ENCODE measurements around the gene GHRH. TPM values are rescaled to one million over a fixed set of nuclear protein-coding genes. Genes with fewer than 3 reads are reported as not detected.

GHRH gene
- total RNA-seq, result not detected in 3 replicates

DNA sequence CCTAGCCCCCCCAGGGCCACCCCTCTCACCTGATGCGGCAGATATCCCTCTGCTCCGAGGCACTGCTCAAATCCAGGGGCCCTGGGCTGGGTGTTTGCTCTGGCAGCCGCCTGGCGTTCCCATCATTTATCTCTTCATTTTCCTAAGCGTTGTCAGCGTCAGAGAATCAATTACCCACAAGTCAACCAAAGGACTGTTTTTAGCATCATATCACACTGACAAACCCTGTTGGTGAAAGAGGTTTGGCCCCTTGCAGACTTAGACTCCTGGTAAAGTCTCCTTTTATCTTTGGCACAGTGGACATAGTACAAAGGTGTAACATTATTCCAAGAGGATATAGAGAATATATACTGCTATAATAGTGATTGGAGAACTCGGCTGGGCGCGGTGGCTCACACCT, at the start of gene GHRH:
GHRH (minus strand) TSS at position 101 of the 400 bp plus-strand sequence. CDS start 4,925 bp downstream, outside the sequence.
- H3K9me3 Mint-ChIP-seq, result no peaks in the 10 kb centered on the region
- no peaks in the 10 kb centered on the region for H3K4me1 Mint-ChIP-seq
- TF ChIP-seq CTCF (IDR thresholded peaks at IDR 0.05; ENCODE audit: unreplicated experiment), result no peak
- DNase-seq (ENCODE audit: low spot score in 2 of 2, unreplicated experiment in 2 of 2), result no peak
- H3K36me3 Mint-ChIP-seq, result no peaks in the 10 kb centered on the region
- H3K4me3 Mint-ChIP-seq, result no peak within 1 kb of the TSS
- H3K27ac Mint-ChIP-seq, result no peak within 1 kb of the TSS
- H3K27me3 Mint-ChIP-seq (ENCODE audit: low read depth), result peaks cover 8% of the 10 kb centered on the region

- no peaks in the 10 kb centered on the region for H3K9me3 Mint-ChIP-seq
- peak overlapping the region; percentile 88 for H3K27ac Mint-ChIP-seq
- no peak for TF ChIP-seq CTCF (IDR thresholded peaks at IDR 0.05; ENCODE audit: unreplicated experiment)
- DNase-seq (ENCODE audit: low spot score in 2 of 2, unreplicated experiment in 2 of 2), result no peak
- H3K4me3 Mint-ChIP-seq, result no peak overlapping the region
- H3K36me3 Mint-ChIP-seq, result peaks cover 9% of the 10 kb centered on the region
- peaks cover 68% of the 10 kb centered on the region for H3K4me1 Mint-ChIP-seq
- H3K27me3 Mint-ChIP-seq (ENCODE audit: low read depth), result no peaks in the 10 kb centered on the region
These were observed 49.3 kb upstream of the GHRH start for GRCh38 chr20:37310951-37311350.

GRCh38 chr20:37309936-37310590, 48.4 kb upstream of the GHRH start:
- no peak for TF ChIP-seq CTCF (IDR thresholded peaks at IDR 0.05; ENCODE audit: unreplicated experiment)
- Mint-ChIP-seq H3K36me3 (peaks cover 9% of the 10 kb centered on the region), H3K4me3 (no peak overlapping the region), H3K27ac (peak overlapping the region; percentile 88), H3K9me3 (no peaks in the 10 kb centered on the region), H3K27me3 (ENCODE audit: low read depth) (no peaks in the 10 kb centered on the region), H3K4me1 (peaks cover 62% of the 10 kb centered on the region)
- DNase-seq (ENCODE audit: low spot score in 2 of 2, unreplicated experiment in 2 of 2), result peak in 1 of 2 experiments; percentile 54

- peaks cover 9% of the 10 kb centered on the region for H3K36me3 Mint-ChIP-seq
- no peaks in the 10 kb centered on the region for H3K27me3 Mint-ChIP-seq (ENCODE audit: low read depth)
- peaks cover 54% of the 10 kb centered on the region for H3K4me1 Mint-ChIP-seq
- no peak for DNase-seq (ENCODE audit: low spot score in 2 of 2, unreplicated experiment in 2 of 2)
- peak overlapping the region; percentile 88 for H3K27ac Mint-ChIP-seq
- TF ChIP-seq CTCF (IDR thresholded peaks at IDR 0.05; ENCODE audit: unreplicated experiment), result no peak
- no peak overlapping the region for H3K4me3 Mint-ChIP-seq
- H3K9me3 Mint-ChIP-seq, result no peaks in the 10 kb centered on the region
These were observed 47.7 kb upstream of the GHRH start for GRCh38 chr20:37309290-37309689.

- H3K27ac Mint-ChIP-seq, result peak overlapping the region; percentile 88
- H3K36me3 Mint-ChIP-seq, result peaks cover 12% of the 10 kb centered on the region
- TF ChIP-seq CTCF (IDR thresholded peaks at IDR 0.05; ENCODE audit: unreplicated experiment), result no peak
- H3K9me3 Mint-ChIP-seq, result no peaks in the 10 kb centered on the region
- H3K27me3 Mint-ChIP-seq (ENCODE audit: low read depth), result no peaks in the 10 kb centered on the region
- no peak overlapping the region for H3K4me3 Mint-ChIP-seq
- DNase-seq (ENCODE audit: low spot score in 2 of 2, unreplicated experiment in 2 of 2), result no peak
- H3K4me1 Mint-ChIP-seq, result peaks cover 45% of the 10 kb centered on the region
These were observed 46.8 kb upstream of the GHRH start for GRCh38 chr20:37308086-37309050.

All from mesothelial cell of epicardium (in vitro differentiated cells).